Upper lobe of left lung (tissue), 4 donors: ENCODE results near the gene BATF.

Experiments
- CTCF ChIP-seq, 6 experiments: fragments of 450-650 bp in 4 of 6; fragments of 200-600 bp in 2 of 6; sonication (generic) in 2 of 6; IDR thresholded peaks; one replicate each; pipeline ENCODE4 v1.5.1; 2016 to 2019; ENCODE audit warnings: antibody characterized with exemption in 6 of 6
- EP300 ChIP-seq, 4 donors: sonication (generic); formaldehyde crosslinking; IDR thresholded peaks; one replicate each; pipeline ENCODE4 v1.5.1; 2017; ENCODE audit warnings: antibody characterized with exemption in 4 of 4, control low read depth in 2 of 4
- POLR2A ChIP-seq, 4 donors: fragments of 450-650 bp; IDR thresholded peaks; one replicate each; pipeline ENCODE4 v1.5.1; 2016 to 2017; ENCODE audit warnings: antibody characterized with exemption in 4 of 4, mild to moderate bottlenecking in 2 of 4
- POLR2AphosphoS5 ChIP-seq, 2 donors: sonication (generic); formaldehyde crosslinking; IDR thresholded peaks; one replicate each; pipeline ENCODE4 v1.5.1; 2017; ENCODE audit warnings: antibody characterized with exemption in 2 of 2

DNA sequence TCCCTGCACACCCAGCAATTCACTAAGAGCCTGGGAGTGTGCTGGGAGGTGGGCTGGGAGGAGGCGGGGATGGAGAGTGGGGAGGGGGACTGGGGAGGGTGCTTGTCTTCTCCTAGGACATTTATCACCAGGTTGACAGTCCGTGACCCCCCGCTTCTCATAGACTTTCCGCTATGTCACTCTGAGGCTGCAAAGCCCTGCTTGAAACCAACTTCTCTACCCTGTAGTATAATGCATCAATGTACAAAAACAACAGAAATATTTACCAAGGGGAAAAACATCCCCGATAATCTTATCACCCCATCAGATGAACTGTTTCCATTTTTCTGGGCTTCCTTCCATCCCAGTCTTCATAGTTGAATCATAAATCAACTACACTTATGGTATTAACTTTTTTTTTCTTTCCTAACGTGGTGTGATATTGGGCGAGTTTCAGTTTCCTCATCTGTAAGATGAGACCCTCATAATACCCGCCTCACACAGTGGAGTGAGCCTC lies 28.6 kb upstream of the BATF start:
- no peak for TF ChIP-seq CTCF (IDR thresholded peaks at IDR 0.05)
- no peak for TF ChIP-seq POLR2A (IDR thresholded peaks at IDR 0.05)
- no peak for TF ChIP-seq POLR2AphosphoS5 (IDR thresholded peaks at IDR 0.05)
- no peak for TF ChIP-seq EP300 (IDR thresholded peaks at IDR 0.05)
